H9 (cell line): ENCODE data around the gene NRXN3. TPM values are rescaled to one million over a fixed set of nuclear protein-coding genes. Genes with fewer than 3 reads are reported as not detected.

Experiments used
- DNase-seq: peaks from one replicate; pipeline ENCODE4 v3.0.0-alpha.2; 2017
- H2AFZ ChIP-seq: one replicate; pipeline ENCODE4 v1.6.1; 2013; ENCODE audit warnings: mild to moderate bottlenecking, low read length, control low read depth, moderate library complexity
- H2AK5ac ChIP-seq: 2 replicates; pipeline ENCODE4 v1.6.1; 2013; ENCODE audit warnings: low read length, control low read depth, mixed read lengths; ENCODE audit not compliant: insufficient read length
- H2BK120ac ChIP-seq: one replicate; pipeline ENCODE4 v1.6.1; 2013; ENCODE audit warnings: low read depth, mild to moderate bottlenecking, low read length, control low read depth, inconsistent platforms; ENCODE audit not compliant: poor library complexity, severe bottlenecking
- H2BK12ac ChIP-seq: 2 replicates; pipeline ENCODE4 v1.6.1; 2013; ENCODE audit warnings: low read length, control low read depth, mixed read lengths, low read depth; ENCODE audit not compliant: insufficient read length
- H2BK15ac ChIP-seq: 2 replicates; pipeline ENCODE4 v1.6.1; 2013; ENCODE audit warnings: low read depth, low read length, control low read depth
- H2BK20ac ChIP-seq: one replicate; pipeline ENCODE4 v1.6.1; 2013; ENCODE audit warnings: low read depth, mild to moderate bottlenecking, low read length, control low read depth, inconsistent platforms; ENCODE audit not compliant: poor library complexity, severe bottlenecking
- H2BK5ac ChIP-seq: 2 replicates; pipeline ENCODE4 v1.6.1; 2013; ENCODE audit warnings: low read length, control low read depth, mixed read lengths; ENCODE audit not compliant: insufficient read length
- H3K14ac ChIP-seq: 2 replicates; pipeline ENCODE4 v1.6.1; 2013; ENCODE audit warnings: low read length, control low read depth; ENCODE audit not compliant: insufficient read depth
- H3K18ac ChIP-seq: 2 replicates; pipeline ENCODE4 v1.6.1; 2013; ENCODE audit warnings: low read depth, mild to moderate bottlenecking, mixed read lengths, low read length, control low read depth; ENCODE audit not compliant: insufficient read length
- H3K23ac ChIP-seq: 2 replicates; pipeline ENCODE4 v1.6.1; 2013; ENCODE audit warnings: low read length, control low read depth, mixed read lengths, low read depth; ENCODE audit not compliant: insufficient read length
- H3K23me2 ChIP-seq: 2 replicates; pipeline ENCODE4 v1.6.1; 2013; ENCODE audit warnings: low read depth, mild to moderate bottlenecking, mixed read lengths, low read length, control low read depth; ENCODE audit not compliant: insufficient read length, poor library complexity, severe bottlenecking
- H3K27ac ChIP-seq: 2 replicates; pipeline ENCODE4 v1.5.1; 2013; ENCODE audit warnings: low read length, control low read depth, mixed read lengths, low read depth; ENCODE audit not compliant: insufficient read length
- H3K27me3 ChIP-seq: 2 replicates; pipeline ENCODE4 v1.6.1; 2013; ENCODE audit warnings: low read length, control low read depth, inconsistent platforms; ENCODE audit not compliant: insufficient read depth
- H3K4ac ChIP-seq: 2 replicates; pipeline ENCODE4 v1.6.1; 2013; ENCODE audit warnings: low read depth, mild to moderate bottlenecking, control low read depth, inconsistent platforms, low read length, moderate library complexity
- H3K4me1 ChIP-seq: 2 replicates; pipeline ENCODE4 v1.6.1; 2013; ENCODE audit warnings: low read length, control low read depth, inconsistent platforms; ENCODE audit not compliant: insufficient read depth
- H3K4me2 ChIP-seq: 2 replicates; pipeline ENCODE4 v1.6.1; 2013; ENCODE audit warnings: low read length, control low read depth, mixed read lengths; ENCODE audit not compliant: insufficient read length, insufficient read depth
- H3K56ac ChIP-seq: 2 replicates; pipeline ENCODE4 v1.6.1; 2013; ENCODE audit warnings: low read depth, mild to moderate bottlenecking, mixed read lengths, low read length, control low read depth; ENCODE audit not compliant: insufficient read length
- H3K79me1 ChIP-seq: 2 replicates; pipeline ENCODE4 v1.6.1; 2013; ENCODE audit warnings: low read depth, mild to moderate bottlenecking, moderate library complexity, low read length, control low read depth, inconsistent platforms; ENCODE audit not compliant: insufficient read depth, poor library complexity, severe bottlenecking
- H3K79me2 ChIP-seq: 2 replicates; pipeline ENCODE4 v1.6.1; 2013; ENCODE audit warnings: low read length, control low read depth, inconsistent platforms; ENCODE audit not compliant: insufficient read depth
- H3K9ac ChIP-seq: 2 replicates; pipeline ENCODE4 v1.6.1; 2013; ENCODE audit warnings: low read length, control low read depth, mixed read lengths; ENCODE audit not compliant: insufficient read length; ENCODE audit errors: extremely low read depth
- H3K9me3 ChIP-seq: one replicate; pipeline ENCODE4 v1.6.1; 2013; ENCODE audit warnings: low read depth, low read length, inconsistent platforms; ENCODE audit not compliant: control insufficient read depth
- H3T11ph ChIP-seq: one replicate; pipeline ENCODE4 v1.6.1; 2013; ENCODE audit warnings: mild to moderate bottlenecking, low read length, control low read depth, inconsistent platforms
- H4K20me1 ChIP-seq: one replicate; pipeline ENCODE4 v1.6.1; 2013; ENCODE audit not compliant: control insufficient read depth, insufficient read length, insufficient read depth
- H4K5ac ChIP-seq: 2 replicates; pipeline ENCODE4 v1.6.1; 2013; ENCODE audit warnings: low read depth, mild to moderate bottlenecking, mixed read lengths, low read length, control low read depth; ENCODE audit not compliant: insufficient read length
- H4K8ac ChIP-seq: replicated peaks from 2 replicates; pipeline ENCODE4 v1.6.1; 2013; ENCODE audit warnings: low read length, control low read depth, mixed read lengths, low read depth; ENCODE audit not compliant: insufficient read length
- H4K91ac ChIP-seq: 2 replicates; pipeline ENCODE4 v1.6.1; 2013; ENCODE audit warnings: low read depth, mild to moderate bottlenecking, moderate library complexity, mixed read lengths, low read length, control low read depth; ENCODE audit not compliant: insufficient read length
- H3K27ac Mint-ChIP-seq, 3 experiments: 2 replicates in 2 of 3; 3 replicates in 1 of 3; pipeline ENCODE4 v1.8.0; 2020 to 2021; ENCODE audit warnings: mixed read lengths in 3 of 3, mild to moderate bottlenecking in 1 of 3, moderate library complexity in 1 of 3
- H3K27me3 Mint-ChIP-seq: 2 replicates; pipeline ENCODE4 v1.8.0; 2021; ENCODE audit warnings: low read depth, mild to moderate bottlenecking, moderate library complexity, mixed read lengths
- H3K36me3 Mint-ChIP-seq, 3 experiments: 2 replicates in 2 of 3; 3 replicates in 1 of 3; pipeline ENCODE4 v1.8.0; 2020 to 2021; ENCODE audit warnings: low read depth in 3 of 3, mixed read lengths in 3 of 3; ENCODE audit not compliant: insufficient read depth in 1 of 3
- H3K4me1 Mint-ChIP-seq, 2 experiments: 2 replicates each; pipeline ENCODE4 v1.8.0; 2020; ENCODE audit warnings: mixed read lengths in 2 of 2
- H3K4me3 Mint-ChIP-seq, 2 experiments: 2 replicates in 1 of 2; 3 replicates in 1 of 2; pipeline ENCODE4 v1.8.0; 2020 to 2021; ENCODE audit warnings: mild to moderate bottlenecking in 2 of 2, mixed read lengths in 2 of 2, moderate library complexity in 1 of 2
- H3K9me3 Mint-ChIP-seq, 2 experiments: 2 replicates in 1 of 2; 3 replicates in 1 of 2; pipeline ENCODE4 v1.8.0; 2020; ENCODE audit warnings: mild to moderate bottlenecking in 2 of 2, mixed read lengths in 2 of 2, moderate library complexity in 1 of 2
- WGBS: extraction: QIAGEN DNeasy Blood & Tissue Kit; methylation state at CpG from one replicate; pipeline ENCODE4 v1.1.7; 2013; ENCODE audit warnings: missing lambda C conversion rate, low lambda C conversion rate, mixed read lengths; ENCODE audit not compliant: insufficient read length; ENCODE audit errors: extremely low coverage; 5-methylcytosine and 5-hydroxymethylcytosine counted together
- total RNA-seq: library from RNA; stranded (reverse); gene quantifications from 2 replicates; pipeline ENCODE4 v1.2.1, GENCODE V29; 2021
- TF ChIP-seq, protein P1 (sequence below): fragments of 200-600 bp; sonication (generic); conservative IDR thresholded peaks from 3 replicates; pipeline ENCODE4 v1.8.0; 2021; ENCODE audit warnings: antibody characterized with exemption, mild to moderate bottlenecking

Gene NRXN3
- total RNA-seq, 1 experiment from 2014 or later: 1.8 TPM

DNA sequence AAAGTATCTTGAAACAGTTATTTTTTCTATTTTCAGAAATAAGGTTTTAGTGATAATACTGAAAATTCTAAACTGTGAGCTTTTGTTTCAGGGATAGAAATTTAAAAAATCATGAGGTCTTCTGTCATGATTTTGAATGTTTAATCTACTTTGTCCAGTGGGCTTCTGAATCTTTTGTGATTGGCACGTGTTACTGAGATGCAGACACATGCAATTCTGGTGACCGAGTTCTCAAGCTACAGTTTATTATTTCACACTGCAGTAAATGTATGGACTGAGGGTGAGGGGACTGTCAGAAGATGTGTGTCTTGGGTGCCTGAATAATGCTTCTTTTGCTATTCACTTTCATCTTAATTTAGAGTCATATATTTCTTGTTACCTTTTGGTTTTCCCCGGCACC is 1262.5 kb downstream of the NRXN3 start:
- no peak overlapping the region for H3K4ac ChIP-seq
- no peak overlapping the region for H2AFZ ChIP-seq
- H4K20me1 ChIP-seq: no peaks in the 10 kb centered on the region
- H3K4me2 ChIP-seq: no peak overlapping the region
- peaks cover 6% of the 10 kb centered on the region; the same call in 1 of the 2 replicates for H3K4me1 ChIP-seq
- no peak for DNase-seq
- H3K4me1 Mint-ChIP-seq: peaks cover 14 to 18% of the 10 kb centered on the region in 2 experiments
- H4K91ac ChIP-seq: no peak overlapping the region
- no peaks in the 10 kb centered on the region for H3K79me1 ChIP-seq
- no peak overlapping the region for H3T11ph ChIP-seq
- H3K9me3 ChIP-seq: no peaks in the 10 kb centered on the region
- H3K14ac ChIP-seq: no peak overlapping the region
- no peak overlapping the region for H3K4me3 Mint-ChIP-seq
- H3K56ac ChIP-seq: no peak overlapping the region
- H2BK12ac ChIP-seq: no peak overlapping the region
- no peaks in the 10 kb centered on the region for H3K27me3 ChIP-seq
- H2BK15ac ChIP-seq: no peak overlapping the region
- no peak overlapping the region for H3K27ac ChIP-seq
- H4K8ac ChIP-seq: no peak overlapping the region
- no peak overlapping the region for H3K18ac ChIP-seq
- no peaks in the 10 kb centered on the region for H3K9me3 Mint-ChIP-seq
- no peaks in the 10 kb centered on the region for H3K36me3 Mint-ChIP-seq
- WGBS: no CpG with 5 or more reads among the region's 3 CpGs
- H2BK120ac ChIP-seq: no peak overlapping the region
- no peak overlapping the region for H2BK5ac ChIP-seq
- TF ChIP-seq, protein P1, sequence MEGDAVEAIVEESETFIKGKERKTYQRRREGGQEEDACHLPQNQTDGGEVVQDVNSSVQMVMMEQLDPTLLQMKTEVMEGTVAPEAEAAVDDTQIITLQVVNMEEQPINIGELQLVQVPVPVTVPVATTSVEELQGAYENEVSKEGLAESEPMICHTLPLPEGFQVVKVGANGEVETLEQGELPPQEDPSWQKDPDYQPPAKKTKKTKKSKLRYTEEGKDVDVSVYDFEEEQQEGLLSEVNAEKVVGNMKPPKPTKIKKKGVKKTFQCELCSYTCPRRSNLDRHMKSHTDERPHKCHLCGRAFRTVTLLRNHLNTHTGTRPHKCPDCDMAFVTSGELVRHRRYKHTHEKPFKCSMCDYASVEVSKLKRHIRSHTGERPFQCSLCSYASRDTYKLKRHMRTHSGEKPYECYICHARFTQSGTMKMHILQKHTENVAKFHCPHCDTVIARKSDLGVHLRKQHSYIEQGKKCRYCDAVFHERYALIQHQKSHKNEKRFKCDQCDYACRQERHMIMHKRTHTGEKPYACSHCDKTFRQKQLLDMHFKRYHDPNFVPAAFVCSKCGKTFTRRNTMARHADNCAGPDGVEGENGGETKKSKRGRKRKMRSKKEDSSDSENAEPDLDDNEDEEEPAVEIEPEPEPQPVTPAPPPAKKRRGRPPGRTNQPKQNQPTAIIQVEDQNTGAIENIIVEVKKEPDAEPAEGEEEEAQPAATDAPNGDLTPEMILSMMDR: no peak
- H3K23ac ChIP-seq: no peak overlapping the region
- H3K27ac Mint-ChIP-seq: no peak overlapping the region
- no peaks in the 10 kb centered on the region for H3K27me3 Mint-ChIP-seq
- no peaks in the 10 kb centered on the region for H3K23me2 ChIP-seq
- H4K5ac ChIP-seq: no peak overlapping the region
- H3K79me2 ChIP-seq: no peaks in the 10 kb centered on the region
- H2BK20ac ChIP-seq: no peak overlapping the region
- H3K9ac ChIP-seq: no peak overlapping the region
- H2AK5ac ChIP-seq: no peak overlapping the region
